SKM-1 treated with dmso at 0.1 percent for 144 hours (cell line): ENCODE measurements around the gene DRGX.

Source experiments
- DNase-seq: peaks from one replicate; lab custom pipeline; 2025; ENCODE audit not compliant: unreplicated experiment; lab: John Stamatoyannopoulos, UW

Gene DRGX

GRCh38 chr10:49395741-49396665, at the start of gene DRGX:
Gene DRGX (minus strand): TSS chr10:49396089. CDS start chr10:49395440, 649 bp downstream.
- DNase-seq, result no peak

- no peak for DNase-seq
These were observed 48.5 kb upstream of the DRGX start for GRCh38 chr10:49444349-49444748.

GRCh38 chr10:49442863-49443262, 47.0 kb upstream of the DRGX start:
- no peak for DNase-seq

GRCh38 chr10:49441488-49442476, 45.9 kb upstream of the DRGX start:
- DNase-seq, result no peak

GRCh38 chr10:49435225-49435624, 39.3 kb upstream of the DRGX start:
- DNase-seq, result no peak

GRCh38 chr10:49433069-49433468, 37.2 kb upstream of the DRGX start:
- DNase-seq, result no peak

GRCh38 chr10:49431426-49431825, 35.5 kb upstream of the DRGX start:
- no peak for DNase-seq

- no peak for DNase-seq
These were observed 33.6 kb upstream of the DRGX start for GRCh38 chr10:49429458-49429857.

- no peak for DNase-seq
These were observed 30.8 kb upstream of the DRGX start for GRCh38 chr10:49426490-49427360.

- DNase-seq, result no peak
These were observed 23.1 kb upstream of the DRGX start for GRCh38 chr10:49419005-49419404.

GRCh38 chr10:49418328-49418727, 22.4 kb upstream of the DRGX start:
- no peak for DNase-seq

- no peak for DNase-seq
These were observed 22.1 kb upstream of the DRGX start for GRCh38 chr10:49418053-49418326.

GRCh38 chr10:49417311-49418052, 21.6 kb upstream of the DRGX start:
- no peak for DNase-seq

- DNase-seq, result no peak
These were observed 20.0 kb upstream of the DRGX start for GRCh38 chr10:49415846-49416245.

- DNase-seq, result no peak
These were observed 19.2 kb upstream of the DRGX start for GRCh38 chr10:49415109-49415508.

- DNase-seq, result no peak
These were observed 18.6 kb upstream of the DRGX start for GRCh38 chr10:49414496-49414895.

GRCh38 chr10:49412571-49412970, 16.7 kb upstream of the DRGX start:
- no peak for DNase-seq

GRCh38 chr10:49410365-49411074, 14.6 kb upstream of the DRGX start:
- DNase-seq, result no peak

GRCh38 chr10:49409755-49410154, 13.9 kb upstream of the DRGX start:
- DNase-seq, result no peak
